ENCODE results near the gene JAG1. TPM values are rescaled to one million over a fixed set of nuclear protein-coding genes. Genes with fewer than 3 reads are reported as not detected.

The JAG1 gene
- total RNA-seq, 2 donors from 2014 or later, result 30.9 to 32.8 TPM

- no peak for DNase-seq (ENCODE audit: low spot score)
- no peak for TF ChIP-seq CTCF (IDR thresholded peaks at IDR 0.05)
- no peak overlapping the region for H3K27ac ChIP-seq
- no peaks in the 10 kb centered on the region for H3K27me3 ChIP-seq
- H3K36me3 ChIP-seq, result no peaks in the 10 kb centered on the region
- peaks cover 0 to 28% of the 10 kb centered on the region in 2 donors for H3K4me1 ChIP-seq
- no peaks in the 10 kb centered on the region for H3K9me3 ChIP-seq
- H3K4me3 ChIP-seq, result no peak overlapping the region
Measured at GRCh38 chr20:10718661-10719060, 44.9 kb upstream of the JAG1 start.

GRCh38 chr20:10716855-10717254 lies 43.1 kb upstream of the JAG1 start:
- no peak overlapping the region for H3K4me3 ChIP-seq
- no peak for TF ChIP-seq CTCF (IDR thresholded peaks at IDR 0.05)
- H3K27ac ChIP-seq, result no peak overlapping the region
- no peaks in the 10 kb centered on the region for H3K36me3 ChIP-seq
- H3K27me3 ChIP-seq, result no peaks in the 10 kb centered on the region
- DNase-seq (ENCODE audit: low spot score), result no peak
- H3K4me1 ChIP-seq, result peaks cover 0 to 28% of the 10 kb centered on the region in 2 donors
- no peaks in the 10 kb centered on the region for H3K9me3 ChIP-seq

GRCh38 chr20:10715035-10715434 lies 41.2 kb upstream of the JAG1 start:
- H3K4me1 ChIP-seq, result peaks cover 0 to 17% of the 10 kb centered on the region in 2 donors
- DNase-seq (ENCODE audit: low spot score), result no peak
- no peaks in the 10 kb centered on the region for H3K9me3 ChIP-seq
- no peak overlapping the region for H3K4me3 ChIP-seq
- no peaks in the 10 kb centered on the region for H3K36me3 ChIP-seq
- no peak for TF ChIP-seq CTCF (IDR thresholded peaks at IDR 0.05)
- no peaks in the 10 kb centered on the region for H3K27me3 ChIP-seq
- no peak overlapping the region for H3K27ac ChIP-seq

GRCh38 chr20:10714236-10714975 lies 40.6 kb upstream of the JAG1 start:
- H3K4me1 ChIP-seq, result peaks cover 0 to 13% of the 10 kb centered on the region in 2 donors
- no peak overlapping the region for H3K27ac ChIP-seq
- H3K27me3 ChIP-seq, result no peaks in the 10 kb centered on the region
- H3K9me3 ChIP-seq, result no peaks in the 10 kb centered on the region
- no peak for TF ChIP-seq CTCF (IDR thresholded peaks at IDR 0.05)
- no peaks in the 10 kb centered on the region for H3K36me3 ChIP-seq
- DNase-seq (ENCODE audit: low spot score), result no peak
- no peak overlapping the region for H3K4me3 ChIP-seq

- Histone ChIP-seq H3K4me3 (no peak overlapping the region), H3K36me3 (no peaks in the 10 kb centered on the region), H3K9me3 (no peaks in the 10 kb centered on the region), H3K27me3 (no peaks in the 10 kb centered on the region), H3K4me1 (peaks cover 0 to 16% of the 10 kb centered on the region in 2 donors), H3K27ac (no peak overlapping the region)
- DNase-seq (ENCODE audit: low spot score), result no peak
- no peak for TF ChIP-seq CTCF (IDR thresholded peaks at IDR 0.05)
Measured at GRCh38 chr20:10713161-10713560, 39.4 kb upstream of the JAG1 start.

Data from right atrium auricular region (tissue), 2 donors.